B cell (primary cell): Measurements from ENCODE around the gene RSPRY1. TPM values are rescaled to one million over a fixed set of nuclear protein-coding genes. Genes with fewer than 3 reads are reported as not detected.

Experiments used
- ATAC-seq: fragments of 200-7000 bp; cut with Tn5 transposase; one replicate; pipeline ENCODE4 v1.10.0; 2021; ENCODE audit warnings: low read depth, mild to moderate bottlenecking, moderate number of reproducible peaks, moderate library complexity
- CTCF ChIA-PET: fragments of 350-600 bp; sonication (Branson Sonifier 250); formaldehyde crosslinking; loops from one replicate; lab custom pipeline; 2021; ENCODE audit warnings: antibody characterized with exemption, inconsistent platforms; lab: Charles Lee
- POLR2A ChIA-PET: fragments of 350-600 bp; sonication (Branson Sonifier 250); formaldehyde crosslinking; loops from one replicate; lab custom pipeline; 2021; ENCODE audit warnings: antibody characterized with exemption; lab: Charles Lee
- DNase-seq: peaks from one replicate; pipeline ENCODE4 v3.0.0; 2013
- H2AFZ ChIP-seq: 2 replicates; pipeline ENCODE4 v1.6.1; 2012; ENCODE audit warnings: mild to moderate bottlenecking, low read depth, low read length; ENCODE audit not compliant: insufficient read depth, poor library complexity, severe bottlenecking
- H3K27ac ChIP-seq, 2 donors: 1 replicate in 1 of 2; 2 replicates in 1 of 2; pipeline ENCODE4 v1.5.1; 2012 to 2013; ENCODE audit warnings: low read length in 2 of 2, mild to moderate bottlenecking in 2 of 2, moderate library complexity in 1 of 2
- H3K27me3 ChIP-seq, 4 experiments: fragments of 200-600 bp in 1 of 4; sonication (generic) in 1 of 4; replicated peaks in 1 of 4; 1 replicate in 2 of 4; 2 replicates in 2 of 4; pipeline versions ENCODE4 v1.6.1 to v1.7.0; 2013 to 2016; ENCODE audit warnings: low read length in 3 of 4, mild to moderate bottlenecking in 2 of 4, mixed read lengths in 1 of 4, moderate library complexity in 1 of 4; ENCODE audit not compliant: insufficient read depth in 4 of 4, control insufficient read depth in 3 of 4; ENCODE audit errors: control extremely low read depth in 1 of 4
- H3K36me3 ChIP-seq, 2 experiments: replicated peaks in 1 of 2; 1 replicate in 1 of 2; 2 replicates in 1 of 2; pipeline versions ENCODE4 v1.6.1 to v1.7.1; 2013; ENCODE audit warnings: low read length in 1 of 2; ENCODE audit not compliant: insufficient read depth in 2 of 2, control insufficient read depth in 1 of 2; ENCODE audit errors: control extremely low read depth in 1 of 2, extremely low read depth in 1 of 2
- H3K4me1 ChIP-seq, 2 donors: fragments of 200-600 bp in 1 of 2; sonication (generic) in 1 of 2; 1 replicate in 1 of 2; 2 replicates in 1 of 2; pipeline versions ENCODE4 v1.5.1 to v1.6.1; 2013 to 2017; ENCODE audit warnings: low read length in 2 of 2; ENCODE audit not compliant: control insufficient read depth in 2 of 2, insufficient read depth in 2 of 2
- H3K4me2 ChIP-seq: replicated peaks from 2 replicates; pipeline ENCODE3; 2012; ENCODE audit warnings: mild to moderate bottlenecking, low read depth, low read length; ENCODE audit not compliant: poor library complexity, severe bottlenecking
- H3K4me3 ChIP-seq, 5 experiments: fragments of 200-600 bp in 1 of 5; sonication (generic) in 1 of 5; 1 replicate in 3 of 5; 2 replicates in 2 of 5; pipeline versions ENCODE4 v1.5.1 to v1.7.0; 2011 to 2016; ENCODE audit warnings: low read length in 4 of 5, mild to moderate bottlenecking in 4 of 5, low read depth in 2 of 5, control low read depth in 1 of 5, moderate library complexity in 1 of 5; ENCODE audit not compliant: insufficient read depth in 1 of 5; ENCODE audit errors: control extremely low read depth in 1 of 5, extremely low read depth in 1 of 5
- H3K79me2 ChIP-seq: fragments of 200-600 bp; sonication (generic); one replicate; pipeline ENCODE4 v1.6.0; 2016; ENCODE audit warnings: low read length; ENCODE audit not compliant: control insufficient read depth, insufficient read depth
- H3K9ac ChIP-seq: fragments of 200-600 bp; sonication (generic); 2 replicates; pipeline ENCODE4 v1.6.1; 2017; ENCODE audit warnings: mild to moderate bottlenecking, low read length, moderate library complexity
- H3K9me3 ChIP-seq, 3 donors: one replicate each; pipeline versions ENCODE4 v1.6.1 to v1.7.1; 2013; ENCODE audit warnings: low read length in 2 of 3; ENCODE audit not compliant: control insufficient read depth in 2 of 3, insufficient read depth in 1 of 3; ENCODE audit errors: control extremely low read depth in 1 of 3
- H4K20me1 ChIP-seq: 2 replicates; pipeline ENCODE4 v1.6.0; 2012; ENCODE audit warnings: mild to moderate bottlenecking, low read length; ENCODE audit not compliant: insufficient read depth, control insufficient read depth, poor library complexity, severe bottlenecking
- H3K27ac Mint-ChIP-seq: one replicate; pipeline ENCODE4 v1.8.0; 2021; ENCODE audit warnings: mixed read lengths
- H3K27me3 Mint-ChIP-seq: one replicate; pipeline ENCODE4 v1.8.0; 2021; ENCODE audit warnings: mixed read lengths
- H3K4me1 Mint-ChIP-seq: one replicate; pipeline ENCODE4 v1.8.0; 2021; ENCODE audit warnings: mixed read lengths
- H3K4me3 Mint-ChIP-seq: one replicate; pipeline ENCODE4 v1.8.0; 2021; ENCODE audit warnings: mixed read lengths
- H3K9me3 Mint-ChIP-seq: one replicate; pipeline ENCODE4 v1.8.0; 2022; ENCODE audit warnings: mixed read lengths; ENCODE audit not compliant: insufficient read depth
- EZH2 ChIP-seq: IDR thresholded peaks from 2 replicates; pipeline ENCODE4 v1.6.1; 2012; ENCODE audit warnings: borderline replicate concordance, low read depth, mild to moderate bottlenecking, moderate library complexity, low read length; ENCODE audit not compliant: insufficient read depth, poor library complexity, severe bottlenecking
- WGBS: methylation state at CpG from one replicate; pipeline ENCODE4 v1.1.5; 2013; ENCODE audit warnings: missing lambda C conversion rate; ENCODE audit not compliant: insufficient coverage; 5-methylcytosine and 5-hydroxymethylcytosine counted together
- intact Hi-C: fragments of 100-400 bp; cut with micrococcal nuclease; formaldehyde crosslinking; loops from one replicate; pipeline ENCODE4 v1.10.0; 2022
- polyA plus RNA-seq: library from polyadenylated mRNA; depleted of rRNA; stranded (reverse); fragments of >200 nt; gene quantifications from 2 replicates; pipeline ENCODE4 v1.2.3, GENCODE V29; 2012
- total RNA-seq, 2 donors: library from RNA; stranded (reverse); fragments of 120-200 nt in 1 of 2; gene quantifications; 1 replicate in 1 of 2; 2 replicates in 1 of 2; pipeline versions ENCODE4 v1.2.3 to v1.2.4, GENCODE V29; 2013 to 2022
- TF ChIP-seq, protein P1 (sequence below): fragments of 200-600 bp; IDR thresholded peaks from one replicate; pipeline ENCODE4 v1.8.0; 2022; ENCODE audit warnings: antibody characterized with exemption, mild to moderate bottlenecking

RSPRY1 gene
- total and polyA plus RNA-seq, 2 donors (not counting 1 experiment from before 2014, with no cell fraction given): 9.6 to 38.4 TPM

DNA sequence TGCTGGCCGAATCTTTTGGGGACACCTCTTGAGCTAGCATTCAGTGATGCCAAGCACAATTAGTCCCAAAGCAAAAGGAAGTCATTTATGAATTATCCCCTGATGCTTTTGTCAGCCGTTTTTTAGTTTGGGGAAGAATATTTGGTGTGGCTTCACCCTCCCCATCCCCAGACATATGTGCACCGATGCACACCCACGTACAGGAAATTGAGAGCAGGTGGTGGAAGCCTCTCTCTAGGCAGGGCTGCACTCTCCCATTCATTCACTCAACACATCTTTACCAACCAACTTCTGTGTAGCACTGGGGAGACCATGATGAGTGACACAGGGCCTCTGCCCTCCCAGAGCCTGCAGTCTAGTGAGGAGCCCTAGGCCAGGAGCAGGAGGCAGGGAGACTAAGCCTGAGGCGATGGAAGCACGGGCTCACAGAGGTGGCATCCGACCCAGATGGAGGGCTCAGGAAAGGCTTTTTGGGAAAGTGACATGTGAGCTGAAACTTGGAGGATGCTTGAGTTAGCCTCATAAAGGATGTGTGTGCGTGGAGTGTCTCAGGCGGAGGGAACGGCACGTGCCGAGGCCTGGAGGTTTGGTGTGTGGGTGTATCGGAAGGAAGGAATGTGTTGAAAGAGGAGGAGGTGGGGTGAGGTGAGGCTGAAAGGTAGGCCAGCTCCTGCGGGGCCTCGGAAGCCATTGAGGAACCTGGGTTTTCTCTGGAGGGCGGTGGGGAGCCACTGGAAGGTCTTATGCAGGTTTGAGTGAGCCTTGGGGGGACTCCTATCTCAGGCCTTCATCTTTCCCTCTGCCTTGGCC, 44.1 kb upstream of the RSPRY1 start:
- TF ChIP-seq EZH2: no peak
- TF ChIP-seq, protein P1, sequence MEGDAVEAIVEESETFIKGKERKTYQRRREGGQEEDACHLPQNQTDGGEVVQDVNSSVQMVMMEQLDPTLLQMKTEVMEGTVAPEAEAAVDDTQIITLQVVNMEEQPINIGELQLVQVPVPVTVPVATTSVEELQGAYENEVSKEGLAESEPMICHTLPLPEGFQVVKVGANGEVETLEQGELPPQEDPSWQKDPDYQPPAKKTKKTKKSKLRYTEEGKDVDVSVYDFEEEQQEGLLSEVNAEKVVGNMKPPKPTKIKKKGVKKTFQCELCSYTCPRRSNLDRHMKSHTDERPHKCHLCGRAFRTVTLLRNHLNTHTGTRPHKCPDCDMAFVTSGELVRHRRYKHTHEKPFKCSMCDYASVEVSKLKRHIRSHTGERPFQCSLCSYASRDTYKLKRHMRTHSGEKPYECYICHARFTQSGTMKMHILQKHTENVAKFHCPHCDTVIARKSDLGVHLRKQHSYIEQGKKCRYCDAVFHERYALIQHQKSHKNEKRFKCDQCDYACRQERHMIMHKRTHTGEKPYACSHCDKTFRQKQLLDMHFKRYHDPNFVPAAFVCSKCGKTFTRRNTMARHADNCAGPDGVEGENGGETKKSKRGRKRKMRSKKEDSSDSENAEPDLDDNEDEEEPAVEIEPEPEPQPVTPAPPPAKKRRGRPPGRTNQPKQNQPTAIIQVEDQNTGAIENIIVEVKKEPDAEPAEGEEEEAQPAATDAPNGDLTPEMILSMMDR: no peak
- H3K27ac Mint-ChIP-seq: peak overlapping the region; percentile 75

More for the DNA sequence above, 44.1 kb upstream of the RSPRY1 start:
- POLR2A ChIA-PET: interaction anchor here (0.8 to 1.1 kb wide), 2 partner anchors 11 to 44 kb away, joined by 3 to 6 read pairs; partner anchors contain the start of gene PSME3IP1
- no peaks in the 10 kb centered on the region for H3K9me3 ChIP-seq
- peaks cover 35 to 43% of the 10 kb centered on the region in 2 donors for H3K4me1 ChIP-seq
- H2AFZ ChIP-seq: no peak overlapping the region
- 53% methylated on average over 12 of the region's 16 CpGs for WGBS
- DNase-seq: peak; percentile 68
- H3K4me2 ChIP-seq: peak overlapping the region; percentile 53
- H3K27me3 Mint-ChIP-seq: no peaks in the 10 kb centered on the region
- H3K36me3 ChIP-seq: no peaks in the 10 kb centered on the region
- CTCF ChIA-PET: interaction anchor here (1.2 to 2.1 kb wide), 2 partner anchors 8 to 11 kb away, joined by 3 to 6 read pairs; no protein-coding TSS in a partner anchor
- intact Hi-C loops: no loop called here
- H3K27ac ChIP-seq: peak overlapping the region in 1 of 2 donors; percentile 46
- H3K9me3 Mint-ChIP-seq: no peaks in the 10 kb centered on the region
- H3K4me1 Mint-ChIP-seq: peaks cover 42% of the 10 kb centered on the region
- H4K20me1 ChIP-seq: no peaks in the 10 kb centered on the region
- no peak overlapping the region for H3K4me3 ChIP-seq
- H3K9ac ChIP-seq: peak overlapping the region; percentile 3
- no peaks in the 10 kb centered on the region for H3K79me2 ChIP-seq
- ATAC-seq: peak; percentile 79
- peak overlapping the region; percentile 79 for H3K4me3 Mint-ChIP-seq
- no peaks in the 10 kb centered on the region for H3K27me3 ChIP-seq
